ENCODE results near the gene ZRANB1. TPM values are rescaled to one million over a fixed set of nuclear protein-coding genes. Genes with fewer than 3 reads are reported as not detected.
"Not testable (repeated sequence)": the region's sequence is repeated elsewhere in the genome, so short reads cannot be mapped to it uniquely, and the experiment has no call there.

Gene ZRANB1
- total RNA-seq, 6 donors from 2014 or later: 14.6 to 35.4 (median 17.1) TPM

- H3K27ac ChIP-seq: no peak overlapping the region
- peaks cover 6 to 70% (median 25%) of the 10 kb centered on the region in 4 donors for H3K36me3 ChIP-seq
- DNase-seq: no peak
- H3K4me3 ChIP-seq: no peak overlapping the region
- ATAC-seq (ENCODE audit: low FRiP score in 2 of 2): no peak
- H3K4me1 ChIP-seq: peaks cover 0 to under 1% (median 0%) of the 10 kb centered on the region in 4 donors
- no peak for TF ChIP-seq POLR2AphosphoS5 (IDR thresholded peaks at IDR 0.05)
- no peak for TF ChIP-seq POLR2A (IDR thresholded peaks at IDR 0.05)
- TF ChIP-seq CTCF (IDR thresholded peaks at IDR 0.05): no peak
- WGBS, 2 donors: 55 to 60% methylated on average over 6 of the region's 6 CpGs
- H3K27me3 ChIP-seq: no peaks in the 10 kb centered on the region
- no peaks in the 10 kb centered on the region for H3K9me3 ChIP-seq
Observed at GRCh38 chr10:124983321-124983720, 41.4 kb downstream of the ZRANB1 start.

GRCh38 chr10:124984376-124984775, 42.5 kb downstream of the ZRANB1 start:
- Histone ChIP-seq H3K4me3 (no peak overlapping the region), H3K27ac (no peak overlapping the region), H3K36me3 (peaks cover 6 to 79% (median 26%) of the 10 kb centered on the region in 4 donors), H3K27me3 (no peaks in the 10 kb centered on the region), H3K9me3 (no peaks in the 10 kb centered on the region), H3K4me1 (no peaks in the 10 kb centered on the region)
- ATAC-seq (ENCODE audit: low FRiP score in 2 of 2): no peak
- 88 to 95% methylated on average over 1 of the region's 1 CpG for WGBS, 2 donors
- no peak for TF ChIP-seq EP300 (IDR thresholded peaks at IDR 0.05)
- no peak for DNase-seq

- H3K27me3 ChIP-seq: no peaks in the 10 kb centered on the region
- H3K4me3 ChIP-seq: no peak overlapping the region
- DNase-seq (no peak), ATAC-seq (ENCODE audit: low FRiP score in 2 of 2) (no peak)
- no peaks in the 10 kb centered on the region for H3K4me1 ChIP-seq
- H3K27ac ChIP-seq: no peak overlapping the region
- peaks cover 7 to 87% (median 30%) of the 10 kb centered on the region in 4 donors for H3K36me3 ChIP-seq
- no peaks in the 10 kb centered on the region for H3K9me3 ChIP-seq
- TF ChIP-seq EP300 (IDR thresholded peaks at IDR 0.05): no peak
- TF ChIP-seq POLR2AphosphoS5 (IDR thresholded peaks at IDR 0.05): no peak
- TF ChIP-seq POLR2A (IDR thresholded peaks at IDR 0.05): no peak
- TF ChIP-seq CTCF (IDR thresholded peaks at IDR 0.05): no peak
- WGBS, 2 donors: 84 to 89% methylated on average over 5 of the region's 5 CpGs
Observed at GRCh38 chr10:124985162-124985561, 43.2 kb downstream of the ZRANB1 start.

GRCh38 chr10:124987788-124988187, 45.9 kb downstream of the ZRANB1 start:
- Histone ChIP-seq H3K4me1 (no peaks in the 10 kb centered on the region), H3K36me3 (peaks cover 11 to 97% (median 43%) of the 10 kb centered on the region in 4 donors)
- WGBS, 2 donors: 93 to 97% methylated on average over 1 of the region's 1 CpG

GRCh38 chr10:124988753-124989152, 46.8 kb downstream of the ZRANB1 start:
- H3K9me3 ChIP-seq; ATAC-seq (ENCODE audit: low FRiP score in 2 of 2); DNase-seq; H3K4me1 ChIP-seq; H3K4me3 ChIP-seq; H3K27ac ChIP-seq; H3K27me3 ChIP-seq: not testable (repeated sequence)
- peaks cover 11 to 97% (median 48%) of the 10 kb centered on the region in 4 donors for H3K36me3 ChIP-seq
- WGBS, 2 donors: 87 to 96% methylated on average over 4 of the region's 4 CpGs

More at GRCh38 chr10:124987788-124988187, 45.9 kb downstream of the ZRANB1 start:
- DNase-seq (no peak), ATAC-seq (ENCODE audit: low FRiP score in 2 of 2) (no peak)
- no peak overlapping the region for H3K4me3 ChIP-seq
- H3K27me3 ChIP-seq: no peaks in the 10 kb centered on the region
- TF ChIP-seq CTCF (IDR thresholded peaks at IDR 0.05) (no peak), POLR2A (IDR thresholded peaks at IDR 0.05) (no peak), EP300 (IDR thresholded peaks at IDR 0.05) (no peak), POLR2AphosphoS5 (IDR thresholded peaks at IDR 0.05) (no peak)
- H3K27ac ChIP-seq: no peak overlapping the region
- H3K9me3 ChIP-seq: no peaks in the 10 kb centered on the region

- H3K9me3 ChIP-seq: no peaks in the 10 kb centered on the region
- H3K27ac ChIP-seq: peak overlapping the region in 1 of 4 donors; percentile 48
- WGBS, 2 donors: 82 to 83% methylated on average over 6 to 10 of the region's 10 CpGs
- ATAC-seq (ENCODE audit: low FRiP score in 2 of 2) (no peak), DNase-seq (no peak)
- H3K4me3 ChIP-seq: no peak overlapping the region
- H3K4me1 ChIP-seq: no peaks in the 10 kb centered on the region
- no peaks in the 10 kb centered on the region for H3K27me3 ChIP-seq
- TF ChIP-seq POLR2A (IDR thresholded peaks at IDR 0.05): no peak
- no peak for TF ChIP-seq CTCF (IDR thresholded peaks at IDR 0.05)
- no peak for TF ChIP-seq EP300 (IDR thresholded peaks at IDR 0.05)
- TF ChIP-seq POLR2AphosphoS5 (IDR thresholded peaks at IDR 0.05): peak in 1 of 2 donors; percentile 7
- H3K36me3 ChIP-seq: peaks cover 17 to 97% (median 56%) of the 10 kb centered on the region in 4 donors
Observed at GRCh38 chr10:124989526-124989925, 47.6 kb downstream of the ZRANB1 start.
